ENCODE data around the gene TRIP11.
A peak's percentile ranks its signal among the peaks of the same experiment; 100 is the strongest.

The TRIP11 gene

GRCh38 chr14:91927191-91927590 is 112.7 kb downstream of the TRIP11 start:
- Histone ChIP-seq H3K4me1 (ENCODE audit: control insufficient read depth in 2 of 2, insufficient read depth in 1 of 2, low read depth in 1 of 2, low read length in 2 of 2) (no peaks in the 10 kb centered on the region), H3K27ac (replicated peaks; ENCODE audit: low read length) (no peak overlapping the region)

GRCh38 chr14:91926131-91926890 is 113.5 kb downstream of the TRIP11 start:
- no peaks in the 10 kb centered on the region for H3K4me1 ChIP-seq (ENCODE audit: control insufficient read depth in 2 of 2, insufficient read depth in 1 of 2, low read depth in 1 of 2, low read length in 2 of 2)
- no peak overlapping the region for H3K4me3 ChIP-seq (ENCODE audit: low read length in 2 of 2)
- no peaks in the 10 kb centered on the region for H3K9me3 ChIP-seq (replicated peaks in 1 of 2; ENCODE audit: control insufficient read depth in 2 of 2, insufficient read depth in 1 of 2, low read depth in 1 of 2, low read length in 2 of 2)
- peaks cover 0 to 11% (median 0%) of the 10 kb centered on the region in 3 experiments for H3K27me3 ChIP-seq (ENCODE audit: control insufficient read depth in 3 of 3, insufficient read depth in 3 of 3, low read depth in 1 of 3, low read length in 3 of 3)
- H3K4me2 ChIP-seq (ENCODE audit: insufficient read depth, low read length, poor library complexity, severe bottlenecking): no peak overlapping the region
- no peak overlapping the region for H2BK5ac ChIP-seq (ENCODE audit: low read length)
- H2BK15ac ChIP-seq (ENCODE audit: low read length): no peak overlapping the region
- no CpG with 5 or more reads among the region's 17 CpGs for WGBS, 2 donors (ENCODE audit: extremely low coverage in 2 of 2, insufficient read length in 2 of 2, insufficient replicate concordance in 1 of 2)
- H2BK120ac ChIP-seq (ENCODE audit: low read depth, low read length): no peak overlapping the region
- H3K36me3 ChIP-seq (replicated peaks in 1 of 2; ENCODE audit: control insufficient read depth in 2 of 2, insufficient read depth in 2 of 2, low read length in 2 of 2): no peaks in the 10 kb centered on the region
- no peak overlapping the region for H4K91ac ChIP-seq (ENCODE audit: low read depth, low read length, poor library complexity)
- H3K79me1 ChIP-seq (ENCODE audit: low read depth, low read length): no peaks in the 10 kb centered on the region
- peak overlapping the region; percentile 25 for H3K14ac ChIP-seq (ENCODE audit: low read length)
- H3K18ac ChIP-seq (ENCODE audit: low read length): peak overlapping the region; percentile 46
- H4K8ac ChIP-seq (ENCODE audit: low read depth, low read length): no peak overlapping the region
- H3K4ac ChIP-seq (ENCODE audit: low read length): no peak overlapping the region
- no peak overlapping the region for H3K9ac ChIP-seq (ENCODE audit: low read depth, low read length, poor library complexity)
- peak overlapping the region; percentile 33 for H2AK5ac ChIP-seq (ENCODE audit: low read depth, low read length)
- no peak overlapping the region for H3K27ac ChIP-seq (replicated peaks; ENCODE audit: low read length)
- H3K23ac ChIP-seq (ENCODE audit: low read depth, low read length, poor library complexity): no peak overlapping the region
- H2BK12ac ChIP-seq (ENCODE audit: low read length): no peak overlapping the region
- no peak overlapping the region for H2AFZ ChIP-seq (ENCODE audit: low read length)
- no peak for DNase-seq (ENCODE audit: low spot score)

More at GRCh38 chr14:91927191-91927590, 112.7 kb downstream of the TRIP11 start:
- H3K36me3 ChIP-seq (replicated peaks in 1 of 2; ENCODE audit: control insufficient read depth in 2 of 2, insufficient read depth in 2 of 2, low read length in 2 of 2): no peaks in the 10 kb centered on the region
- no peak overlapping the region for H3K23ac ChIP-seq (ENCODE audit: low read depth, low read length, poor library complexity)
- H3K4ac ChIP-seq (ENCODE audit: low read length): no peak overlapping the region
- no peak overlapping the region for H2BK12ac ChIP-seq (ENCODE audit: low read length)
- H3K27me3 ChIP-seq (ENCODE audit: control insufficient read depth in 3 of 3, insufficient read depth in 3 of 3, low read depth in 1 of 3, low read length in 3 of 3): peaks cover 0 to 13% (median 0%) of the 10 kb centered on the region in 3 experiments
- no peak overlapping the region for H2BK120ac ChIP-seq (ENCODE audit: low read depth, low read length)
- H2BK15ac ChIP-seq (ENCODE audit: low read length): no peak overlapping the region
- H3K14ac ChIP-seq (ENCODE audit: low read length): no peak overlapping the region
- H3K9ac ChIP-seq (ENCODE audit: low read depth, low read length, poor library complexity): no peak overlapping the region
- H2BK5ac ChIP-seq (ENCODE audit: low read length): no peak overlapping the region
- H4K8ac ChIP-seq (ENCODE audit: low read depth, low read length): no peak overlapping the region
- no peak overlapping the region for H3K4me2 ChIP-seq (ENCODE audit: insufficient read depth, low read length, poor library complexity, severe bottlenecking)
- no peak overlapping the region for H3K18ac ChIP-seq (ENCODE audit: low read length)
- H3K4me3 ChIP-seq (ENCODE audit: low read length in 2 of 2): no peak overlapping the region
- DNase-seq (ENCODE audit: low spot score): no peak
- H2AK5ac ChIP-seq (ENCODE audit: low read depth, low read length): no peak overlapping the region
- no CpG with 5 or more reads among the region's 3 CpGs for WGBS, 2 donors (ENCODE audit: extremely low coverage in 2 of 2, insufficient read length in 2 of 2, insufficient replicate concordance in 1 of 2)
- H3K9me3 ChIP-seq (replicated peaks in 1 of 2; ENCODE audit: control insufficient read depth in 2 of 2, insufficient read depth in 1 of 2, low read depth in 1 of 2, low read length in 2 of 2): no peaks in the 10 kb centered on the region
- H2AFZ ChIP-seq (ENCODE audit: low read length): no peak overlapping the region
- H3K79me1 ChIP-seq (ENCODE audit: low read depth, low read length): no peaks in the 10 kb centered on the region
- no peak overlapping the region for H4K91ac ChIP-seq (ENCODE audit: low read depth, low read length, poor library complexity)

- no peak overlapping the region for H3K27ac ChIP-seq (replicated peaks; ENCODE audit: low read length)
- H3K14ac ChIP-seq (ENCODE audit: low read length): peak overlapping the region; percentile 25
- H2BK15ac ChIP-seq (ENCODE audit: low read length): no peak overlapping the region
- H3K4me1 ChIP-seq (ENCODE audit: control insufficient read depth in 2 of 2, insufficient read depth in 1 of 2, low read depth in 1 of 2, low read length in 2 of 2): no peaks in the 10 kb centered on the region
- no peak overlapping the region for H2BK120ac ChIP-seq (ENCODE audit: low read depth, low read length)
- no peak for DNase-seq (ENCODE audit: low spot score)
- H3K9me3 ChIP-seq (replicated peaks in 1 of 2; ENCODE audit: control insufficient read depth in 2 of 2, insufficient read depth in 1 of 2, low read depth in 1 of 2, low read length in 2 of 2): no peaks in the 10 kb centered on the region
- WGBS, 2 donors (ENCODE audit: extremely low coverage in 2 of 2, insufficient read length in 2 of 2, insufficient replicate concordance in 1 of 2): no CpG with 5 or more reads among the region's 10 CpGs
- H3K4ac ChIP-seq (ENCODE audit: low read length): no peak overlapping the region
- H2AFZ ChIP-seq (ENCODE audit: low read length): no peak overlapping the region
- no peak overlapping the region for H3K4me2 ChIP-seq (ENCODE audit: insufficient read depth, low read length, poor library complexity, severe bottlenecking)
- no peak overlapping the region for H2BK5ac ChIP-seq (ENCODE audit: low read length)
- H3K23ac ChIP-seq (ENCODE audit: low read depth, low read length, poor library complexity): no peak overlapping the region
- no peaks in the 10 kb centered on the region for H3K79me1 ChIP-seq (ENCODE audit: low read depth, low read length)
- peaks cover 0 to 7% (median 0%) of the 10 kb centered on the region in 3 experiments for H3K27me3 ChIP-seq (ENCODE audit: control insufficient read depth in 3 of 3, insufficient read depth in 3 of 3, low read depth in 1 of 3, low read length in 3 of 3)
- peak overlapping the region; percentile 33 for H2AK5ac ChIP-seq (ENCODE audit: low read depth, low read length)
- H3K9ac ChIP-seq (ENCODE audit: low read depth, low read length, poor library complexity): no peak overlapping the region
- H3K36me3 ChIP-seq (replicated peaks in 1 of 2; ENCODE audit: control insufficient read depth in 2 of 2, insufficient read depth in 2 of 2, low read length in 2 of 2): no peaks in the 10 kb centered on the region
- peak overlapping the region; percentile 5 for H3K18ac ChIP-seq (ENCODE audit: low read length)
- H4K8ac ChIP-seq (ENCODE audit: low read depth, low read length): no peak overlapping the region
- no peak overlapping the region for H2BK12ac ChIP-seq (ENCODE audit: low read length)
- H4K91ac ChIP-seq (ENCODE audit: low read depth, low read length, poor library complexity): no peak overlapping the region
- no peak overlapping the region for H3K4me3 ChIP-seq (ENCODE audit: low read length in 2 of 2)
Observed at GRCh38 chr14:91925727-91926121, 114.1 kb downstream of the TRIP11 start.

- H2AK5ac ChIP-seq (ENCODE audit: low read depth, low read length): no peak overlapping the region
- H3K14ac ChIP-seq (ENCODE audit: low read length): peak overlapping the region; percentile 0
- no peak overlapping the region for H3K4me2 ChIP-seq (ENCODE audit: insufficient read depth, low read length, poor library complexity, severe bottlenecking)
- H4K8ac ChIP-seq (ENCODE audit: low read depth, low read length): no peak overlapping the region
- no peak overlapping the region for H3K18ac ChIP-seq (ENCODE audit: low read length)
- no peak overlapping the region for H2BK5ac ChIP-seq (ENCODE audit: low read length)
- no peak overlapping the region for H3K4ac ChIP-seq (ENCODE audit: low read length)
- H2BK120ac ChIP-seq (ENCODE audit: low read depth, low read length): no peak overlapping the region
- no peak overlapping the region for H3K4me3 ChIP-seq (ENCODE audit: low read length in 2 of 2)
- H3K4me1 ChIP-seq (ENCODE audit: control insufficient read depth in 2 of 2, insufficient read depth in 1 of 2, low read depth in 1 of 2, low read length in 2 of 2): no peaks in the 10 kb centered on the region
- H3K9ac ChIP-seq (ENCODE audit: low read depth, low read length, poor library complexity): no peak overlapping the region
- H3K23ac ChIP-seq (ENCODE audit: low read depth, low read length, poor library complexity): no peak overlapping the region
- H2BK12ac ChIP-seq (ENCODE audit: low read length): no peak overlapping the region
- H3K9me3 ChIP-seq (replicated peaks in 1 of 2; ENCODE audit: control insufficient read depth in 2 of 2, insufficient read depth in 1 of 2, low read depth in 1 of 2, low read length in 2 of 2): no peaks in the 10 kb centered on the region
- H3K79me1 ChIP-seq (ENCODE audit: low read depth, low read length): no peaks in the 10 kb centered on the region
- no CpG with 5 or more reads among the region's 13 CpGs for WGBS, 2 donors (ENCODE audit: extremely low coverage in 2 of 2, insufficient read length in 2 of 2, insufficient replicate concordance in 1 of 2)
- DNase-seq (ENCODE audit: low spot score): no peak
- no peak overlapping the region for H2BK15ac ChIP-seq (ENCODE audit: low read length)
- H2AFZ ChIP-seq (ENCODE audit: low read length): no peak overlapping the region
- H4K91ac ChIP-seq (ENCODE audit: low read depth, low read length, poor library complexity): no peak overlapping the region
- no peaks in the 10 kb centered on the region for H3K36me3 ChIP-seq (replicated peaks in 1 of 2; ENCODE audit: control insufficient read depth in 2 of 2, insufficient read depth in 2 of 2, low read length in 2 of 2)
- H3K27ac ChIP-seq (replicated peaks; ENCODE audit: low read length): no peak overlapping the region
- H3K27me3 ChIP-seq (ENCODE audit: control insufficient read depth in 3 of 3, insufficient read depth in 3 of 3, low read depth in 1 of 3, low read length in 3 of 3): peaks cover 0 to 7% (median 0%) of the 10 kb centered on the region in 3 experiments
Observed at GRCh38 chr14:91925001-91925726, 114.7 kb downstream of the TRIP11 start.
